Glutamatergic neuron (in vitro differentiated cells): ENCODE results near the gene ZCCHC24. TPM values are rescaled to one million over a fixed set of nuclear protein-coding genes. Genes with fewer than 3 reads are reported as not detected.

Source experiments
- DNase-seq: peaks from one replicate; pipeline ENCODE4 v3.0.0; 2022
- H3K27ac Mint-ChIP-seq: one replicate; pipeline ENCODE4 v1.8.0; 2020; ENCODE audit warnings: mild to moderate bottlenecking, mixed read lengths, inconsistent platforms; ENCODE audit not compliant: unreplicated experiment
- H3K27me3 Mint-ChIP-seq: one replicate; pipeline ENCODE4 v1.8.0; 2020; ENCODE audit warnings: mild to moderate bottlenecking, moderate library complexity, mixed read lengths, inconsistent platforms; ENCODE audit not compliant: unreplicated experiment
- H3K36me3 Mint-ChIP-seq: one replicate; pipeline ENCODE4 v1.8.0; 2020; ENCODE audit warnings: mild to moderate bottlenecking, mixed read lengths, inconsistent platforms; ENCODE audit not compliant: unreplicated experiment
- H3K4me1 Mint-ChIP-seq: one replicate; pipeline ENCODE4 v1.8.0; 2020; ENCODE audit warnings: mild to moderate bottlenecking, low read depth, mixed read lengths, inconsistent platforms; ENCODE audit not compliant: unreplicated experiment
- H3K4me3 Mint-ChIP-seq: one replicate; pipeline ENCODE4 v1.8.0; 2020; ENCODE audit warnings: mild to moderate bottlenecking, mixed read lengths, inconsistent platforms; ENCODE audit not compliant: unreplicated experiment
- H3K9me3 Mint-ChIP-seq: one replicate; pipeline ENCODE4 v1.8.0; 2020; ENCODE audit warnings: mild to moderate bottlenecking, moderate library complexity, mixed read lengths, inconsistent platforms; ENCODE audit not compliant: unreplicated experiment
- total RNA-seq: library from RNA; stranded (reverse); fragmentation: NEBNext Ultra II Directional; extraction: Animal tissue kit (Norgen Biotek cat#: 25700); gene quantifications from one replicate; pipeline ENCODE4 v1.2.1, GENCODE V29; 2021; ENCODE audit not compliant: unreplicated experiment
- TF ChIP-seq, protein P1 (sequence below): fragments of 200-600 bp; sonication (generic); IDR thresholded peaks from one replicate; pipeline ENCODE4 v1.5.0; 2021; ENCODE audit not compliant: partially characterized antibody, unreplicated experiment

The ZCCHC24 gene
- total RNA-seq, 1 donor from 2014 or later = 3.0 TPM

DNA sequence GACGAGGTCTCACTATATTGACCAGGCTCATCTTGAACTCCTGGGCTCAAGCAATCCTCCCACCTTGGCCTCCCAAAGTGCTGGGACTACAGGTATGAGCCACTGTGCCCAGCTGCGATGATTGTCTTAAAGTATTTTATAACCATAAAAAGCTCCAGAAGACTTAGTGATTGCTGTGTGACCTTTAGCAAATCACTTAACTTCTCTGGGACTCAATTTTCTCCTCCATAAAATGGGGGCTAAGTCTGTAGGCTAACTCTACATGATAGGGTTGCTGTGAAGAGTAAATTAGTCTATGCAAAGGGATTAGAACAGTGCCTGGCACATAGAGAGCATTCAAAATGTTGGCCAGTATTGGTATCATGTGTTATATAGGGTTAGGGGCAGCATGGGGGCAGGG lies 55.4 kb downstream of the ZCCHC24 start:
- H3K4me1 Mint-ChIP-seq = peaks cover 3% of the 10 kb centered on the region
- H3K27ac Mint-ChIP-seq = no peak overlapping the region
- H3K36me3 Mint-ChIP-seq = no peaks in the 10 kb centered on the region
- no peak for DNase-seq
- H3K9me3 Mint-ChIP-seq = no peaks in the 10 kb centered on the region
- H3K4me3 Mint-ChIP-seq = no peak overlapping the region
- TF ChIP-seq, protein P1, sequence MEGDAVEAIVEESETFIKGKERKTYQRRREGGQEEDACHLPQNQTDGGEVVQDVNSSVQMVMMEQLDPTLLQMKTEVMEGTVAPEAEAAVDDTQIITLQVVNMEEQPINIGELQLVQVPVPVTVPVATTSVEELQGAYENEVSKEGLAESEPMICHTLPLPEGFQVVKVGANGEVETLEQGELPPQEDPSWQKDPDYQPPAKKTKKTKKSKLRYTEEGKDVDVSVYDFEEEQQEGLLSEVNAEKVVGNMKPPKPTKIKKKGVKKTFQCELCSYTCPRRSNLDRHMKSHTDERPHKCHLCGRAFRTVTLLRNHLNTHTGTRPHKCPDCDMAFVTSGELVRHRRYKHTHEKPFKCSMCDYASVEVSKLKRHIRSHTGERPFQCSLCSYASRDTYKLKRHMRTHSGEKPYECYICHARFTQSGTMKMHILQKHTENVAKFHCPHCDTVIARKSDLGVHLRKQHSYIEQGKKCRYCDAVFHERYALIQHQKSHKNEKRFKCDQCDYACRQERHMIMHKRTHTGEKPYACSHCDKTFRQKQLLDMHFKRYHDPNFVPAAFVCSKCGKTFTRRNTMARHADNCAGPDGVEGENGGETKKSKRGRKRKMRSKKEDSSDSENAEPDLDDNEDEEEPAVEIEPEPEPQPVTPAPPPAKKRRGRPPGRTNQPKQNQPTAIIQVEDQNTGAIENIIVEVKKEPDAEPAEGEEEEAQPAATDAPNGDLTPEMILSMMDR = no peak
- H3K27me3 Mint-ChIP-seq = peaks cover 8% of the 10 kb centered on the region

DNA sequence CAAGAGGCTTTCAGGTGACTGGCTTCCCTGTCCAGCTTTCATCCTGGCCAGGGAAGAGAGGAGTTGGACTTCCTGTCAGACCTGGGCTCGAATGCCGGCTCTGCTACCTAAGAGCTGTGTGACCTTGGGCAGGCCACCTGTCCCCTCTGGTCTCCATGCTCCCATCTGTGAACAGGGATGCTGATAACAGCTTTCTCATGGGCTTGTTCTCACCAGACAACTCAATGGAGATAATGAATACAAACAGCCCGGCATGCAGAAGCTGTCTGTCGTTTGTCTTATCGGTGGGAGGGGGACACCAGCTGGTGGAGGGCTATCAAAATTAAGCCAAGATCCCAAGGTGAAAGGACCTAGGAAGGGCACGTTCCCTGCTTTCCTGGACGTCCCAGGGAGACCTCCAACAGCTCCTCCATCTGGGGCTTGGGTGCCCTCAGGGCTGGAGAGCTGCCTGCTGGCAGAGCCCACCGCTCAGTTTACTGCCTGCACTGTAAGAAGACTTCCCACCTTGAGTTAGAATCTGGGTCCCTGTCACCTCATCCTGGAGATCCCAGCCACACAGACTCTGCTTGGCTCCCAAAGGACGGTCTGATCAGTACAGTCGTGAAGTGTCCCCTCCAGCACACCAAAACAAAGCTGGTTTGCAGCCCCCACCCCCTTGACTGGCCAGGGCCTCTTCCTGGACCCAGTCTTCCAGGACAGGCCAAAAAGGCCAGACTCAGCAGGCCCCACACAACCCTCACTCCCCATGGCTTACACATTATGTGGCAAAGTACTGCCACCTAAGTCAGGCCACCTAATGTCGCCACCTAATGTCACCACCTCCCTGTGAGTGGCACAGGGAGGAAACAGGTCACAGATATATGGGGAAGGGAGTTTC lies 57.2 kb downstream of the ZCCHC24 start:
- Mint-ChIP-seq H3K36me3 (no peaks in the 10 kb centered on the region), H3K27me3 (peaks cover 10% of the 10 kb centered on the region), H3K4me3 (no peak overlapping the region), H3K4me1 (peaks cover 3% of the 10 kb centered on the region), H3K9me3 (no peaks in the 10 kb centered on the region), H3K27ac (no peak overlapping the region)
- TF ChIP-seq, protein P1 = no peak
- DNase-seq = no peak

DNA sequence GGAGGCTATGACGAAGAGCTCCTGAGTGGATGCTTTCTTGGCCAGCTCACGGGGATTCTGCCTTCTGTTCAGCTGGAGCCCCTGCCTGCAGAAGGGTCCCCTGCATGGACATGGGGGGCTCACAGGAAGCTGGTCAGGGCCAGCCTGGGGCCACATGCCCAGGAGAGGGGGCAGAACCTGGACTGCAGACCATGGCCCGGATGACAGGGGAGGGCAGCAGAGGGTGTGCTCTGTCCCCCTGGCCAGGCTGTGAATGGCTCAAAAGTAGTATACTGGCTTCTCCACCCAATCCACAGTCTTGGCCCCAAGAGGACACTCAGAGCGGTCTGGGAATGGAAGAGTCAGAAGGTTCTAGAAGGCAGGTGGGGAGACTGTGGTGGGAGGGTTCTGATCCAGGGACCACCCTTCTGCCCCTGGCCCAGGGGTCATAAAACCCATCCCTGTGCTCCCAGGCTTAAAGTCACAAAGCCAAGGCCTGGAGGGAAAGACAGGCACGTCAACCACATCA lies 57.9 kb downstream of the ZCCHC24 start:
- TF ChIP-seq, protein P1 = no peak
- Mint-ChIP-seq H3K27ac (no peak overlapping the region), H3K27me3 (peaks cover 7% of the 10 kb centered on the region), H3K4me3 (no peak overlapping the region), H3K4me1 (peaks cover 3% of the 10 kb centered on the region), H3K9me3 (no peaks in the 10 kb centered on the region), H3K36me3 (no peaks in the 10 kb centered on the region)
- DNase-seq = no peak

DNA sequence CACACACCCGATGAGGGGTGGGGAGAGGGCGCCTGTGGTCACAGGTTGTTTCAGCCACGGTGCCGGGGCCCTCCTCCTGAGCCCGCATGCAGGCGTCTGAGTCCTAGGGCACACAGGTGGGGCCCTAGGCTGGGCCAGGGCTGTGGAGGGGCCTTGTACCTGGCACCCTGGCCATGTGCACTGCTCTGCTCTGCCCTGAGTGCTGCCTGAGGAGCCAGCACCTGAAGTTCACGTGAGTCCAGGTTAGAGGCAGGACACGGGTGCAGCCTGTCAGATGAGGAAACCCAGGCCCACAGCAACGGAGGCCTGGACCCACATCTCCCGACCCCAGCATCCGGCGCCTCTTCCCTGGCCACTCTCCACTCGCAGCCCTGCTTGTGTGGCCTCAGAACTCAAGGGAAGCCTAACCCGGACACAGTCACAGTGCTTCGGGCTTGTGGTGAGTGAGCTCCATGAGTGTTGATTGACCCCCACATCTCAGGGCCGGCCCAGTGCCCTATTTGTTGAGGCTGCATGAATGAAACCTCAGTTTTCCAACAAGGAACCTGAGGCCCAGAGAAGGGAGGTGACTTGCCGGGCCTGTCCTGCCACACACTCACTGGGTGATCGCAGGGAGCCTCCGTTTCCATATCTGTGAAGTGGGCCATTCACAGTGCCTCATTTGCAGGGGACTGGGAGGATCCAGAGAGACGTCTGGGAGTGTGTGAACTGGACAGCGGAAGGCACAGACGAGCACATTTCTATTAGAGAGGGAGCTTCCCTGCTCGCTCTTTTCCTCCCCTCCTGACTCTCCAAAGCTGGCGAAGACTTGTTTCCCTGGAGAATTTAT lies 58.6 kb downstream of the ZCCHC24 start:
- TF ChIP-seq, protein P1 = no peak
- DNase-seq = no peak
- peaks cover 4% of the 10 kb centered on the region for H3K27me3 Mint-ChIP-seq
- peaks cover 6% of the 10 kb centered on the region for H3K4me1 Mint-ChIP-seq
- no peak overlapping the region for H3K4me3 Mint-ChIP-seq
- no peaks in the 10 kb centered on the region for H3K9me3 Mint-ChIP-seq
- no peak overlapping the region for H3K27ac Mint-ChIP-seq
- H3K36me3 Mint-ChIP-seq = no peaks in the 10 kb centered on the region
